ENCODE measurements around the gene NUDT4. TPM values are rescaled to one million over a fixed set of nuclear protein-coding genes. Genes with fewer than 3 reads are reported as not detected.
A peak's percentile ranks its signal among the peaks of the same experiment; 100 is the strongest.

NUDT4 gene
- total and polyA plus RNA-seq, 9 of the 15 experiments (the other 6 are each of a cell fraction or from before 2014, with no cell fraction given): 38.1 to 164 (median 99.2) TPM

- TF ChIP-seq ZBTB11 (CRISPR knock-in tag; IDR thresholded peaks at IDR 0.05): peak; percentile 26 to 92 (median 51); a peak in 5 of 6 replicates
- TF ChIP-seq, protein P1, sequence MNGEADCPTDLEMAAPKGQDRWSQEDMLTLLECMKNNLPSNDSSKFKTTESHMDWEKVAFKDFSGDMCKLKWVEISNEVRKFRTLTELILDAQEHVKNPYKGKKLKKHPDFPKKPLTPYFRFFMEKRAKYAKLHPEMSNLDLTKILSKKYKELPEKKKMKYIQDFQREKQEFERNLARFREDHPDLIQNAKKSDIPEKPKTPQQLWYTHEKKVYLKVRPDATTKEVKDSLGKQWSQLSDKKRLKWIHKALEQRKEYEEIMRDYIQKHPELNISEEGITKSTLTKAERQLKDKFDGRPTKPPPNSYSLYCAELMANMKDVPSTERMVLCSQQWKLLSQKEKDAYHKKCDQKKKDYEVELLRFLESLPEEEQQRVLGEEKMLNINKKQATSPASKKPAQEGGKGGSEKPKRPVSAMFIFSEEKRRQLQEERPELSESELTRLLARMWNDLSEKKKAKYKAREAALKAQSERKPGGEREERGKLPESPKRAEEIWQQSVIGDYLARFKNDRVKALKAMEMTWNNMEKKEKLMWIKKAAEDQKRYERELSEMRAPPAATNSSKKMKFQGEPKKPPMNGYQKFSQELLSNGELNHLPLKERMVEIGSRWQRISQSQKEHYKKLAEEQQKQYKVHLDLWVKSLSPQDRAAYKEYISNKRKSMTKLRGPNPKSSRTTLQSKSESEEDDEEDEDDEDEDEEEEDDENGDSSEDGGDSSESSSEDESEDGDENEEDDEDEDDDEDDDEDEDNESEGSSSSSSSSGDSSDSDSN (IDR thresholded peaks at IDR 0.05; ENCODE audit: borderline replicate concordance in 1 of 2, low read depth in 2 of 2, low read length in 2 of 2): peak; percentile 10 to 53; a peak in 1 of 4 replicates
- TF ChIP-seq, protein P2, sequence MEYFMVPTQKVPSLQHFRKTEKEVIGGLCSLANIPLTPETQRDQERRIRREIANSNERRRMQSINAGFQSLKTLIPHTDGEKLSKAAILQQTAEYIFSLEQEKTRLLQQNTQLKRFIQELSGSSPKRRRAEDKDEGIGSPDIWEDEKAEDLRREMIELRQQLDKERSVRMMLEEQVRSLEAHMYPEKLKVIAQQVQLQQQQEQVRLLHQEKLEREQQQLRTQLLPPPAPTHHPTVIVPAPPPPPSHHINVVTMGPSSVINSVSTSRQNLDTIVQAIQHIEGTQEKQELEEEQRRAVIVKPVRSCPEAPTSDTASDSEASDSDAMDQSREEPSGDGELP (CRISPR knock-in tag; IDR thresholded peaks at IDR 0.05; ENCODE audit: borderline replicate concordance): peak; percentile 54; the same call in 1 of the 2 replicates
- TF ChIP-seq NFIC (IDR thresholded peaks at IDR 0.05): peak; percentile 48
- TF ChIP-seq CREB1 (IDR thresholded peaks at IDR 0.05): peak; percentile 88
- peak; percentile 89 for TF ChIP-seq CREB1 (CRISPR knock-in tag; IDR thresholded peaks at IDR 0.05)
- TF ChIP-seq GABPB1 (CRISPR knock-in tag; IDR thresholded peaks at IDR 0.05): peak; percentile 95
- no peak for TF ChIP-seq ZEB2 (IDR thresholded peaks at IDR 0.05)
- TF ChIP-seq, protein P3, sequence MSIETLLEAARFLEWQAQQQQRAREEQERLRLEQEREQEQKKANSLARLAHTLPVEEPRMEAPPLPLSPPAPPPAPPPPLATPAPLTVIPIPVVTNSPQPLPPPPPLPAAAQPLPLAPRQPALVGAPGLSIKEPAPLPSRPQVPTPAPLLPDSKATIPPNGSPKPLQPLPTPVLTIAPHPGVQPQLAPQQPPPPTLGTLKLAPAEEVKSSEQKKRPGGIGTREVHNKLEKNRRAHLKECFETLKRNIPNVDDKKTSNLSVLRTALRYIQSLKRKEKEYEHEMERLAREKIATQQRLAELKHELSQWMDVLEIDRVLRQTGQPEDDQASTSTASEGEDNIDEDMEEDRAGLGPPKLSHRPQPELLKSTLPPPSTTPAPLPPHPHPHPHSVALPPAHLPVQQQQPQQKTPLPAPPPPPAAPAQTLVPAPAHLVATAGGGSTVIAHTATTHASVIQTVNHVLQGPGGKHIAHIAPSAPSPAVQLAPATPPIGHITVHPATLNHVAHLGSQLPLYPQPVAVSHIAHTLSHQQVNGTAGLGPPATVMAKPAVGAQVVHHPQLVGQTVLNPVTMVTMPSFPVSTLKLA (conservative IDR thresholded peaks at IDR 0.05): peak; percentile 82 to 93
- TF ChIP-seq RREB1 (CRISPR knock-in tag; IDR thresholded peaks at IDR 0.05): peak; percentile 63; the same call in 1 of the 2 replicates
- peak; percentile 37; the same call in 1 of the 2 replicates for TF ChIP-seq EGR1 (conservative IDR thresholded peaks at IDR 0.05)
Measured at GRCh38 chr12:93441617-93442410, 64.1 kb downstream of the NUDT4 start, which contains the start of gene UBE2N (continued).
